ENCODE results near the gene SLC35D1.

The SLC35D1 gene

GRCh38 chr1:67018574-67018973 is 35.4 kb downstream of the SLC35D1 start:
- H3K4me3 ChIP-seq (ENCODE audit: low read length), result no peak overlapping the region
- no peak for TF ChIP-seq CTCF (IDR thresholded peaks at IDR 0.05; ENCODE audit: insufficient read depth, low read depth, low read length, missing control alignments)
- no peak for DNase-seq (ENCODE audit: low read depth)

GRCh38 chr1:67013573-67013972 is 40.4 kb downstream of the SLC35D1 start:
- H3K4me3 ChIP-seq (ENCODE audit: low read length), result no peak overlapping the region
- peak; percentile 76 for DNase-seq (ENCODE audit: low read depth)
- no peak for TF ChIP-seq CTCF (IDR thresholded peaks at IDR 0.05; ENCODE audit: insufficient read depth, low read depth, low read length, missing control alignments)

- H3K4me3 ChIP-seq (ENCODE audit: low read length), result no peak overlapping the region
- TF ChIP-seq CTCF (IDR thresholded peaks at IDR 0.05; ENCODE audit: insufficient read depth, low read depth, low read length, missing control alignments), result no peak
Observed at GRCh38 chr1:67009792-67010191, 44.2 kb downstream of the SLC35D1 start.

GRCh38 chr1:67005068-67005467 is 48.9 kb downstream of the SLC35D1 start:
- no peak overlapping the region for H3K4me3 ChIP-seq (ENCODE audit: low read length)
- DNase-seq (ENCODE audit: low read depth), result no peak
- TF ChIP-seq CTCF (IDR thresholded peaks at IDR 0.05; ENCODE audit: insufficient read depth, low read depth, low read length, missing control alignments), result no peak

More at GRCh38 chr1:67009792-67010191, 44.2 kb downstream of the SLC35D1 start:
- no peak for DNase-seq (ENCODE audit: low read depth)

GRCh38 chr1:67004176-67004575 is 49.8 kb downstream of the SLC35D1 start:
- TF ChIP-seq CTCF (IDR thresholded peaks at IDR 0.05; ENCODE audit: insufficient read depth, low read depth, low read length, missing control alignments), result no peak
- H3K4me3 ChIP-seq (ENCODE audit: low read length), result no peak overlapping the region
- no peak for DNase-seq (ENCODE audit: low read depth)

- H3K4me3 ChIP-seq (ENCODE audit: low read length), result no peak overlapping the region
- TF ChIP-seq CTCF (IDR thresholded peaks at IDR 0.05; ENCODE audit: insufficient read depth, low read depth, low read length, missing control alignments), result no peak
- DNase-seq (ENCODE audit: low read depth), result no peak
Observed at GRCh38 chr1:67001682-67002425, 52.1 kb downstream of the SLC35D1 start.
